ENCODE measurements around the gene CD163L1.
"Not testable (repeated sequence)": the region's sequence is repeated elsewhere in the genome, so short reads cannot be mapped to it uniquely, and the experiment has no call there.

Gene CD163L1

DNA sequence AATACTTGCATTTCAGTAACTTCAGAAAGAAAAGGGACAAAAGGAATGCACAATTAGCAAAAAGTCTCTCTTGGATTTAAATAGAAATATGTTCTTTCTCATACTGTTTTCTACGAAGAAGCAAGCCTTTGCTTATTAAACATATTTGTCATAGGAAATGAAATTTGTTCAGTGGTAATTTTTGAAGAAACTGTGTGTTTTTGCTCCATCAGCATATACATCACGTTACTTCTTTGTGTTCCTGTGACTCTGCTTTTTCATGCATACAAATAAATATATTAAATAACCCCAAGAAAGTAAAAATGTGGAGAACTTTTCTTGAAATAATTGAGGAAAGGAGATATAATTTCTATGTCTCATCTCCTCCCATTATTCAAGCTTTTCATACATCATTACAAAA lies 39.7 kb downstream of the CD163L1 start:
- FAIRE-seq (no peak), DNase-seq (ENCODE audit: low spot score) (no peak)

DNA sequence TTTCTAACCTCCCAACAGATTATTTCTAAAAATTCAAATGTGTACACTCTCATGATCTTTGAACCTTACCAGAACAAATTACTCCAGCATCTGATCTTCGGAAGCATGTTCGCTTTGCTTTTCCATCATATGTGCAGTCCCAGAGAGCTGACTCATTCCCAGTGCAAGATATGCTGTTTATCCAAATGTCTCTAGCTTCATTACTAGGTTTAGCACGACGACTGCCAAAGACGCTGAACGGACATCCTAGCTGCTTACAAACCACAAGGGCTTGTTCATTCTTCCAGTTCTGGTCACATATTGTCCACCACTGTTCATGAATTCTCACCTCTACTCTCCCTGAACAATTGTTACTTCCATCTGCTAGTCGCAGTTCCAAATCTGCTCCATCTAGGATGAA lies 40.5 kb downstream of the CD163L1 start:
- FAIRE-seq (no peak), DNase-seq (ENCODE audit: low spot score) (no peak)

DNA sequence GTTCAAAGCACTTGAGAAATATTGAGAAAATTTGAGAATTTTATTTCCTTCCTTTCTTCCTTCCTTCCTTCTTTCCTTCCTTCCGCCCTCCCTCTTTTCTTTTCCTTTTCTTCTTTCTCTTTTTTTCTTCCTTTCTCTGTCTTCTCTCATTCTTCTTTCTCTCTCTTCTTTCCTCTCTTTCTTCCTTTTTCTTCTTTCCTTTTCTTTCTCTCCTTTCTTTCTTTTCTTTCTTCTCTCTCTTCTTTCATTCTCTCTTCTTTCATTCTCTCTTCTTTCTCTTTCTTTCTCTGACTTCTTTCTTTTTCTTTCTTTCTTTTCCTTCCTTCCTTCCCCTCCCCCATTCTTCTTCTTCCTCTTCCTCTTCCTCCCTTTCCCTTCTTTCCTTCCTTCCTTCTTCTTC lies 44.9 kb downstream of the CD163L1 start:
- FAIRE-seq (no peak), DNase-seq (ENCODE audit: low spot score) (no peak)

DNA sequence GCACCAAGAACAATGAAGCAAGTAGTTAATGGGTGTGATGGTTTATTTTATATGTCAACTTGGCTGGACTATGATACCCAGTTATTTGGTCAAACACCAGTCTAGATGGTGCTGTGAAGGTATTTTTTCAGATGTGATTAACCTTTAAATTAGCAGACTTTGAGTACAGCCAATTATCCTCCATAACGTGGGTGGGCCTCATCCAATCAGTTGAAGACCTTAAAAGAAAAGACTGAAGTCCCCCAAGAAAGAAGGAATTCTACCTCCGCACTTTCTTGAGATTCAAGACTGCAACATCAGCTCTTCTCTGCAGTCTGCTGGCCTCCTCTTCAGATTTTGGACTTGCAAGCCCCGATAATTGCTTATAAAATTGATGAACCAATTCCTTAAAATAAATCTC lies 47.5 kb downstream of the CD163L1 start:
- FAIRE-seq: no peak

DNA sequence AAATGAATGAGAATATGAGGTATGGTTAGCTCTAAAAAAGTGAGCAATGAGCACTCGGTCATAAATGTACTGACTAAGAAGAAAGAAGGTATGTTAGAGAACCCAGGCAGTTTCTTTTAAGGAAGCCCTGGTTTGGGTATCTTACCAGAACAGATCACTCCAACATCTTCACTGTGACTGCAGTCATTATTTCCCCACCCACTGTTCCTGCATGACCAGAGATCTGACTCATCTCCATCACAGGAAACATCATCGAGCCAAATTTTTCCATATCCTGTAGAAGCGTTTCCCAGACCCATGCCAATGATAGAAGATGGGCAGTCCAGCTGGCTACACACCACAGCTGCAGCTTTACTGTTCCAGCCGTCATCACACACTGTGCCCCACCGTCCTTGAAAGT lies 48.0 kb downstream of the CD163L1 start:
- FAIRE-seq (no peak), DNase-seq (ENCODE audit: low spot score) (no peak)

More for the DNA sequence above, 47.5 kb downstream of the CD163L1 start:
- no peak for DNase-seq (ENCODE audit: low spot score)

DNA sequence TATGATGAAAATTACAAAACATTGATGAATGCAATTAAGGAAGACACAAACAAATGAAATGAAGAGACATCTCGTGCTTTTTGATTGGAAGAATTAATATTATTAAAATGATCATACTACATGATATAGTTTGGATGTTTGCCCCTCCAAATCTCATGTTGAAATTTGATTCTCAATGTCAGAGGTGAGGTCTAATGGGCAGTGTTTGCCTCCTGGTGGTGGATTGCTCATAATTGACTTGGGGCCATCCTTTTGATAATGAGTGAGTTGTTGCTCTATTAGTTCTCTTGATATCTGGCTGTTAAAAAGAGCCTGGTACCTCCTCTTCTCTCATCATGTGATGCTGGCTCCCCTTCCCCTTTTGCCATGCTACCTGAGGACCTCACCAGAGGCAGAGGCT lies 56.7 kb downstream of the CD163L1 start:
- FAIRE-seq (no peak), DNase-seq (ENCODE audit: low spot score) (no peak)

DNA sequence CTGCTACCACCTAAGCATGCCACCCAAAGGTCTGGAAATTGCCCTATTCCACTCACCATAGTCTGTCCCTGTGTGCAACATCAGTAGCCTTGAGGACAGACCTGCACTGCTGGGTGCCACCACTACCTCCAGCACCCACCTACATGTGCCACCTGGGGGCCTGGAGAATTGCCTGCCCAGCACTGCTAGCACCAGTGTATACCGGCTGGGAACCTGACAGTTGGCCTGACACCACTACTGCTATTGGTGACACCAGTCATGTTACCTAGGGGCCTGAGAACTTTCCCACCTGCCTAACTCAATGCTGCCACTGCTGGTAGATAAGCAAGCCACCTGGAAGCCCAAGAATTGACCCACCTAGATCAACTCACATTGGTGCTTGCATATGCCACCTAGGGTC lies 60.8 kb downstream of the CD163L1 start:
- DNase-seq (ENCODE audit: low spot score) (no peak), FAIRE-seq (no peak)

DNA sequence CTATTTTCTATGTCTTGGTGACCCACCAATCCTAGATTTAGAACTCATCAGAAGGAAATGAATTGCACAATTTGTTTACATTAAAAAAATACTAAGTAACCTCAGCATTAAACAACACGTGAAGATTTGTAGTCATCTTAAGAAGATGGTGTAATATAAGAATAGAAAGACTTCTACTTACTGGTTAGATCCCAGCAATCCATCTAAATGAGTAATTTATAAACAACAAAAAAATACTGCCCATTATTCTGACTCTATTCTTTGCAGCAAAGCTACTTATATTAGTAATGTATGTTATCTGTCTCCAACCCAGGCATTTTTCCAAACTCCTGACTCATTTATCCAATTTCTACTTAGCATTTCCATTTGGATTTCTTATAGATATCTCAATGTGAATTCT lies 67.8 kb downstream of the CD163L1 start:
- DNase-seq (ENCODE audit: low spot score): no peak
- no peak for FAIRE-seq

DNA sequence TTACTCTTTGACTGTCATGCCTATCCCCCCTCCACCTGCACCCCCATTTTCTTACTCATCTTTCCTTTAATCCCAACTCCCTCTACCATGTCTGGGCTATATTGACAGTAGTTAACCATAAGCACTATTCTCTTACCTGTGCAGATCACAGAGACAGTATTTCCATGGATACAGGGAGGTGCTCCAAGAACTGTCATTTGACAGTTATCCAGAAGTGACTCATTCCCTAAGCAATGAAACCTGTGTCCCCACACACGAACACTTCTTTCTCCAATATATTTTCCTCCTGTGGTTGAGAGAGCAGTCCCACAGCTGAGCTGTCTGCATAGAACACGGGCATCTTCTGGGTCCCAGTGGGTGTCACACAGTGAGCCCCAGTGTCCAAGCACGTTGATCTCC lies 68.8 kb downstream of the CD163L1 start:
- FAIRE-seq: no peak

DNA sequence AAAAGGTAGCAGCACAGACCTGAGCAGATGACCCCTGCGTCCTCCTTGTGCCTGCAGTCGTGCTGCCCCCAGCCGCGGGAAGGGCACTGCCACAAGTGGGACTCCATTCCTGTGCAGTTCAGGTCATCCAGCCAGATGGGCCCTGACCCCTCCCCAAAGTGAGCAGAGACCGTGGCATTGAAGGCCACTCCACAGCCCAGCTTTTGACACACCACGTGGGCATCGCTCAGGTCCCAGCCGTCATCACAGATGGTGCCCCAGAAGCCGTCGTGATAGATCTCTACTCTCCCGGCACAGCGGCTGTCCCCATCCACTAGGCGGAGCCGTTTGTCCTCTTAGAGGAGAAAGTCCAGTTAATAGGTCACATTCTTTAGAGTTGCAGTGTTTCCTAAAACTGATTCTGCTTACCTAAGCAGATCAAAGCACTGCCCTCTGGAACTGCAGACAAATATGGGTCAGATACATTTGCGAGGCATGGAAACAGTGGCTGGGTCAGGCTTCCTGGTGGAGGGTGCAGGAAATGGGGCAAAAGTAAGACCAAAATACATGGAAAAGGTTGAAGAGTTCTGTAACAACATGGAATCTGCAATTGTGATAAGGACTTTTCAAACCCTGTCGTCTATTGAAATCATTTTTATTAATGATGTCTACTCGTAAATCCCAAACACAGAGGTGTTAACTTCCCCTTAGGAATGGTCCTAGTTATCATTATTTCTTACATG lies 69.4 kb downstream of the CD163L1 start:
- DNase-seq (ENCODE audit: low spot score): no peak
- FAIRE-seq: no peak

More for the DNA sequence above, 68.8 kb downstream of the CD163L1 start:
- DNase-seq (ENCODE audit: low spot score): no peak

DNA sequence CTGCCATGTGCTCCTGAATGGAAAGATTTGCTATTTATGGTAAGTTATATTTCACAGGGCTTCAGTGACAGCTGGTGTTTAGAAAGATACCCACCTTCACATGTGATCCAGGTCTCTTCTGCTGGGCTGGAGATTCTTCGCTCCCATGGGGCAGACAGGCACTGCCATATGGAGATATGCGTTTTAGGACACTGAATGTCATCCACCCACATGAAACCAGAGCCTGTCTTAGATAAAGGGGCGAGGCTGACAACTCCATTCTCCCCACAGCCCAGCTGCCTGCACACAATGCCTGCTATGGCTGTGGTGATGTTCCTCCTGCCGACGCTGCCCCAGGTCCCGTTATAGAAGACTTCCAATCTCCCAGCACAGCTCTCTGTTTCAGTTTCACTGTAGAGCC lies 70.7 kb downstream of the CD163L1 start:
- DNase-seq (ENCODE audit: low spot score): no peak
- no peak for FAIRE-seq

DNA sequence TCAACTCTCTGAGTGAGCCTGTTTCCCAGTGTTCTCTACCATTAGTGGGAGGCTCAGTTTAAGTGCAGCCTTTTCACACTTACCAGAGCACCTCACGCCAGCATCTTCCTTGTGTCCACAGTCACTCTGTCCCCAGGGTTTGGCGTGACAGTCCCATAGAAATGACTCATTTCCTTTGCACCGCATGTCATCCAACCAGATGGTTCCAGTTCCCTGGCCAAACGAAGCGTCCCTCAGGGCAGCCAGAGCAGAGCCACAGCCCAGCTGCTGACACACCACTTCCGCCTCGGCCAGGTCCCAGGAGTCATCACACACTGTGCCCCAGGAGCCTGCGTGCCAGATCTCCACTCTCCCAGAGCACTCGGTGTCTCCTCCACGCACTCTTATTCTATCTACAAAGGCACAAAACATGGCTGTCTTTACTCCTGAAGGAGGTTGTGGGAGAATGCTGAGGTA lies 74.7 kb downstream of the CD163L1 start:
- DNase-seq (ENCODE audit: low spot score) (peak; percentile 91), FAIRE-seq (peak; percentile 77)

DNA sequence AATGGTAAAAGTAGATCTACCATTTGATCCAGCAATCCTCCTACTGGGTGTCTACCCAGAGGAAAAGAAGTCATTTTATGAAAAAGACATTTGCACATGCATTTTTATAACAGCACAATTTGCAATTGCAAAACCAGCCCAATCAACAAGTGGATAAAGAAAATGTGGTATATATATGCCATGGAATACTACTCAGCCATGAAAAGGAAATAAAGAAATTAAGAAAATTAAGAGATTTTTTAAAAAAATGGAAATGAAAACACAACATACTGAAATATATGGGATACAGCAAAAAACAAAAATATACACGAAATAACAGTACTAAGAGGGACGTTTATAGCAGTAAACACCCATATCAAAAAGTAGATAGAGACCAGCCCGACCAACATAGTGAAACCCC lies 81.2 kb downstream of the CD163L1 start:
- DNase-seq (ENCODE audit: low spot score): no peak
- FAIRE-seq: no peak

DNA sequence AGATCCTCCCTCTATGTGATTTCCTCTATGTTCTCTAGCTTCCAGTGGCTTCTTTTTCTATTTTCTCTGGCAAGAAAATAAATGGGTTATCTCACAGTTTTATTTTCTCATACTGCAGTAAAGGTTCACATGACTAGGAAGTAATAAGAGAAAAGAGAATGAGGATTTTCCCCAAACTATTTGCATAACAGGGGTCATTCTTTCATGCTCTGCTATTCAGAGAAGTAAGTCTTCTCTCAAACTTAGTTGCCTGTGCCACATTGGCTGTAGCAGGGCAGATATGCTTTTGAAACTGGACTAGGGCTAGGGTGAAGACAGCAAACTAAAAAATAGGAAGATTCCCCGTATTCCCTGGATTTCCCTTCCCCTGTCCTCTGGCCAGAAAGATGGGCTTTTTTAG lies 82.7 kb downstream of the CD163L1 start:
- FAIRE-seq (no peak), DNase-seq (ENCODE audit: low spot score) (no peak)

DNA sequence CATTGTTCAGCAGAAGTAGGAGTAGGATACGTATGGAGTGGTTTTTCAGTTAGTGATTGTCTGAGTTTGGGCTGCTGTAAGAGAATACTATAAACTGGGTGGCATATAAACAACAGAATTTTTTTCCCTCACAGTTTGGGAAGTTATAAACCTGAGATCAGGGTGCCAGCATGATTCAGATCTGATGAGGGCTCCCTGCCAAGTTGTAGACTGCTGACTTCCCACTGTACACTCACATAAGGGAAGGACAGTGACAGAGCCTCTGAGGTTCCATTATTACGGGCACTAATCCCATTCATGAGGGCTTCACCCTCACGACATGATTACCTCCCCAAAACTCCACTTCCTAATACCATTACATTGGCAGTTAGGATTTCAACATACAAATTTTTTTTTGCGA lies 89.4 kb downstream of the CD163L1 start:
- DNase-seq (ENCODE audit: low spot score) (no peak), FAIRE-seq (no peak)

DNA sequence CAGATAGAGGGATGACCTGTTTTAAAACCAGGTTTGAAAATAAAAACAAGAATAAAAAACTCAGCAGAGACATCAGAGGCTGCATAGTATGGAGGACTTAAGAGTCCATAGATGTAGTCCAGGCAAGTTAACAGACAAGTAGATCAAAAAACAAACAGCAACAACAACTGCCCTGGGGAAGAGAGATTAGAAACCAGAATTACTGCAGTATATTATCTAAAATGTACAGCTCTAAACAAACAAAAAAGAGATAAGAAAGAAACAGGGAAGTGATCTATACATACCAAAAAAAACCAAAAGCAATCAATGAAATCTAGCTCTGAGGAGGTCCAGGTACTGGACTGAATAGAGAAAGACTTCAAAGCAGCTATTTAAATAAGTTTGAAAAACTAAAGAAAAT lies 91.3 kb downstream of the CD163L1 start:
- FAIRE-seq: no peak
- no peak for DNase-seq (ENCODE audit: low spot score)

DNA sequence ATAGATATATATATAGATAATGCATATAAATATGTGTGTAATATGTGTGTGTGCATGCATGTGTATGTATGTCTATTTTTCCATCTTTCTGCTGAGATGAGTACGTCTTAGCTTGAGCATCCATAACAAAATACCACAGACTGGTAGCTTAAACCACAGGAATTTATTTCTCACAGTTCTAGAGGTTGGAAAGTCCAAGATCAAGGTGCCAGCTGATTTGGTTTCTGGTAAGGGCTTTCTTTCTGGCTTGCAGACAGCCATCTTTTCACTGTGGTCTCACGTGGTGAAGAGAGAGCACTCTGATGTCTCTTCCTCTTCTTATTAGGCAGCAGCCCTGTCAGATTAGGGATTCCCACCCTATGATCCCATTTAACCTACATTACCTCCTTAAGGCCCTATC lies 92.8 kb downstream of the CD163L1 start:
- FAIRE-seq (no peak), DNase-seq (ENCODE audit: low spot score) (peak; percentile 23)

DNA sequence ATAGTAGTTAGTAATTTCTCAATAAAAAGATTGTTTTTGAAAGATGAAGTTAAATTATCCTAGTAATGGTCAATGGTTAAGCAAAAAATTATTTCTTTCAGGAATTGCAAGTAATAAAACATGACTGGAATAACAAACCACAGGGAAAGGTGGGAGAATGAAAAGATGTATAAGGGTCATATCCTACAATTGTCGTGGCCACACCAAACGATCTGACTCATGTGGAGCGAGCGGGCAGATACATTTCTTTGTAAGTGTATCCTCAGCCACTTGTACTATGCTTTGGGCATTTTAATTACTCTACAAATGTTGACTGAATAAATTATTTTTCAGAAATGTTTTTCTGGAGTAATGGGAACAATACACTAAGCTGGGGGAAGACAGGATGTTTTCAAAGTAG lies 94.5 kb downstream of the CD163L1 start:
- FAIRE-seq (no peak), DNase-seq (ENCODE audit: low spot score) (no peak)

DNA sequence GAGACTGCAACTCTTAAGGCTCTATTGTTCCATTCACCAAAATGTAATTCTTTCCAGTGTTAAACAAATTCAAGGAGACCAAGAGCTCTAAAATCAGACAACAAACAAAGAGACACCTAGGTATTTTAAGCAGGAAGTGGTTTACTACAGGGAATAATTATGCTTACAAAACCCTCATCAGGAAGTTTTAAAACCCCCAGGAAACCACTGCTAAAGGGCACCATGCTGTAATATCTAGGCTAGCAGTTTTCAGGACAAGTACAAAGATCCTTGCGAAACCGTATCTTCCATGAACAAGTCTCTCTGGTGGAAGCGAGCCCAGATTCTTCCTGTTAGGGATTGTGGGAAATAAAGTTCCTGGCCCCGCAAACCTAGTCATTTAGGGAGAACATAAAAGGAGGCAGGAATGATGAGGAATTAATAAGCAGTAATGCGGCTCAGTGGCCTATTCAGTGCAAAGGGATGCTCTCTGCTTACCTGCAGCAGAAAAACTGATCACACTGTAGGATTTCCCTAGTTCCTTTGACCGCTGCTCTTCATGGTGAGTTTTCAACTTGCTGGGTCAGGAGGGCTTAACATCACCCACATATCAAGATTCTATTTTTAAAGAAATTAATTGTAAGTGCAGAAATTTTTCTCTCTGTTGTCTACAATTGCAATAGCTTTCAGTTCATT lies 97.3 kb downstream of the CD163L1 start:
- no peak for DNase-seq (ENCODE audit: low spot score)
- no peak for FAIRE-seq

DNA sequence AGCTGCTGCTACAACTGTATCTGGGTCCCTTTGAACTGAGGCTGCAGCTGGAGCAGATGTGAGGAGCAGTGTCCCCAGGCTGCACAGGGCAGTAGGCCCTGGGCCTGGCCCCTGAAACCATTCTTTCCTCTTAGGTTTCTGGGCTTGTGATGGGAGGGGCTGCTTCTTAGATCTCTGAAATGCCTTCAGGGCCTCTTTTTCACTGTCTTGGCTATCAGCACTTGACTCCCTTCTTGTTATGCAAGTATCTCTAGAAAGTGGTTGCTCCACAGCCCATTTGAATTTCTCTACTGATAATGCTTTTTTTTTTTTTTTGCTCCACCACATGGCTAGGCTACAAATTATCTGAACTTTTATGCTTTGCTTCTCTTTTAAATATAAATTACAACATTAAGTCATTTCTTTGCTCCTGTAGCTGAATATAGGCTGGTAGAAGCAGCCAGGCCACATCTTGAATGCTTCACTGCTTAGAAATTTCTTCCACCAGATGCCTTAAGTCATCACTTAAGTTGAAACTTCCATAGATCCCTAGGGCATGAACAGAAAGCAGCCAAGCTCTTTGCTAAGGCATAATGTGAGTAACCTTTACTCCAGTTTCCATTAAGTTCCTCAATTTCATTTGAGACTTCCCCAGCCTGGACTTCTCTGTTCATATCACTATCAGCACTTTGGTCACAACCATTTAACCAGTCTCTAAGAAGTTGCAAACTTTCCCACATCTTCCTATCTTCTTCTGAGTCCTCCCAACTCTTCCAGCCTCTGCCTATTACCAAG lies 98.9 kb downstream of the CD163L1 start:
- FAIRE-seq (no peak), DNase-seq (ENCODE audit: low spot score) (no peak)

DNA sequence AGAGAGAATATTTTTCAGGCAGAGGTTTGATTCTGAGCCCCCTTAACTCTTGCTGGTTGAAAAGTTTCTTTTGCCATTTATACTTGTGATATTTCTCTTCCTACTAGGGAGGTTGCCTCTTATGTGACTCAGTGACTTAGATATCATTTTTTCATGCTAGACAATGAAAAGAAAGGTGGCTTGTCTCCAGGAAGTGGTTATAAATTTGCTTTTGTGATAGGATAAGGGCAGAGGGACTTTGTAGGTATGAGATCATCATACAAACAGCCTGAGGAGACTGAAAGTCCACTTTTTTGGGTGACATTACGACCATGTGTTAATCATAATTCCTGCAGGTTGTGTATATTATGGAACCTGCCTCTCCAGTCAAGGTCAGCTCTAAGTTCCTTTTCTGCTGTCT lies 104.3 kb downstream of the CD163L1 start:
- FAIRE-seq (no peak), DNase-seq (ENCODE audit: low spot score) (no peak)

DNA sequence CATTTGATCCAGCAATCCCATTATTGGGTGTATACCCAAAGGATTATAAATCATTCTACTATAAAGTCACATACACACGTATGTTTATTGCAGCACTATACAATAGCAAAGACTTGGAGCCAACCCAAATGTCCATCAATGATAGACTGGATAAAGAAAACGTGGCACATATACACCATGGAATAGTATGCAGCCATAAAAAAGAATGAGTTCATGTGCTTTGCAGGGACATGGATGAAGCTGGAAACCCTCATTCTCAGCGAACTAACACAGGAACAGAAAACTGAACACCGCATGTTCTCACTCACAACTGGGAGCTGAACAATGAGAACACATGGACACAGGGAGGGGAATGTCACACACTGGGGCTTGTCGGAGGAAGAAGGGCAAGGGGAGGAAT lies 106.2 kb downstream of the CD163L1 start:
- not testable (repeated sequence) for FAIRE-seq; DNase-seq (ENCODE audit: low spot score)

All from RCC 7860 (cell line).